Right atrium auricular region (tissue), 2 donors: Measurements from ENCODE around the gene GRM7. TPM values are rescaled to one million over a fixed set of nuclear protein-coding genes. Genes with fewer than 3 reads are reported as not detected.

Experiments used
- DNase-seq: peaks from one replicate; pipeline ENCODE4 v3.0.0-alpha.2; 2019; ENCODE audit warnings: low spot score
- H3K27ac ChIP-seq, 2 donors: fragments of 200-600 bp; sonication (generic); 1 replicate in 1 of 2; 2 replicates in 1 of 2; pipeline ENCODE4 v1.5.1; 2016 to 2019
- H3K27me3 ChIP-seq, 2 donors: fragments of 200-600 bp; sonication (generic); one replicate each; pipeline versions ENCODE4 v1.5.1 to v1.6.0; 2017 to 2019
- H3K36me3 ChIP-seq: fragments of 200-600 bp; sonication (generic); one replicate; pipeline ENCODE4 v1.5.1; 2016
- H3K4me1 ChIP-seq, 2 donors: fragments of 200-600 bp; sonication (generic); one replicate each; pipeline versions ENCODE4 v1.5.1 to v1.6.0; 2017 to 2019
- H3K4me3 ChIP-seq, 2 donors: fragments of 200-600 bp; sonication (generic); 1 replicate in 1 of 2; 2 replicates in 1 of 2; pipeline ENCODE4 v1.5.1; 2017 to 2019; ENCODE audit warnings: mild to moderate bottlenecking in 1 of 2, moderate library complexity in 1 of 2
- H3K9me3 ChIP-seq, 2 donors: fragments of 200-600 bp; sonication (generic); one replicate each; pipeline ENCODE4 v1.5.1; 2019
- total RNA-seq, 2 donors: library from RNA; depleted of rRNA; stranded (reverse); fragments of >200 nt; gene quantifications; one replicate each; pipeline ENCODE4 v1.1.0, GENCODE V29; 2016
- TF ChIP-seq, protein P1 (sequence below), 2 donors: fragments of 200-600 bp; sonication (generic); IDR thresholded peaks; one replicate each; pipeline ENCODE4 v1.5.1; 2019; ENCODE audit warnings: antibody characterized with exemption in 2 of 2

The GRM7 gene
- total RNA-seq, 2 donors from 2014 or later: not detected

GRCh38 chr3:7657214-7658112 is 796.5 kb downstream of the GRM7 start:
- no peaks in the 10 kb centered on the region for H3K9me3 ChIP-seq
- TF ChIP-seq, protein P1, sequence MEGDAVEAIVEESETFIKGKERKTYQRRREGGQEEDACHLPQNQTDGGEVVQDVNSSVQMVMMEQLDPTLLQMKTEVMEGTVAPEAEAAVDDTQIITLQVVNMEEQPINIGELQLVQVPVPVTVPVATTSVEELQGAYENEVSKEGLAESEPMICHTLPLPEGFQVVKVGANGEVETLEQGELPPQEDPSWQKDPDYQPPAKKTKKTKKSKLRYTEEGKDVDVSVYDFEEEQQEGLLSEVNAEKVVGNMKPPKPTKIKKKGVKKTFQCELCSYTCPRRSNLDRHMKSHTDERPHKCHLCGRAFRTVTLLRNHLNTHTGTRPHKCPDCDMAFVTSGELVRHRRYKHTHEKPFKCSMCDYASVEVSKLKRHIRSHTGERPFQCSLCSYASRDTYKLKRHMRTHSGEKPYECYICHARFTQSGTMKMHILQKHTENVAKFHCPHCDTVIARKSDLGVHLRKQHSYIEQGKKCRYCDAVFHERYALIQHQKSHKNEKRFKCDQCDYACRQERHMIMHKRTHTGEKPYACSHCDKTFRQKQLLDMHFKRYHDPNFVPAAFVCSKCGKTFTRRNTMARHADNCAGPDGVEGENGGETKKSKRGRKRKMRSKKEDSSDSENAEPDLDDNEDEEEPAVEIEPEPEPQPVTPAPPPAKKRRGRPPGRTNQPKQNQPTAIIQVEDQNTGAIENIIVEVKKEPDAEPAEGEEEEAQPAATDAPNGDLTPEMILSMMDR (IDR thresholded peaks at IDR 0.05): no peak
- no peak for DNase-seq
- H3K27ac ChIP-seq: peak overlapping the region in 1 of 2 donors; percentile 57
- no peaks in the 10 kb centered on the region for H3K36me3 ChIP-seq
- no peak overlapping the region for H3K4me3 ChIP-seq
- no peaks in the 10 kb centered on the region for H3K4me1 ChIP-seq
- H3K27me3 ChIP-seq: no peaks in the 10 kb centered on the region

DNA sequence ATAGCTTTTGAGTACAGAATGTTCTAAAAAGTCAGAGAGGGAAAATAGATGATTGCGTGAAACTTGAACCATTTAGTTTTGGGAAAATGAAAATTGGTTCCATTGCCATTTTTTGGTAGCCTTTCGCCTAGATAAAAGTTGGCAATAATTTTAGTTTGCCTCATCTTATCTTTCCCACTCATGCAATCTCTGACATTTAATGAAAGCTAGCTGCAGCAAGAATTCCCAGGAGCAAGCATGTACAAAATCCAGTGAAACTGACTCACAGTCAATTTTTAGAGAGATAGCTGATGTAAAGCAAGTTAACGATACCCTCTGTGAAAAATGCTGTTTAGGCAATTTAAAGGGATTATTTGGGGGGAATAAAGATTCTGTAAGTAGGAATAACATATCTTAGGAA is 797.4 kb downstream of the GRM7 start:
- H3K27me3 ChIP-seq: no peaks in the 10 kb centered on the region
- no peaks in the 10 kb centered on the region for H3K36me3 ChIP-seq
- TF ChIP-seq, protein P1 (IDR thresholded peaks at IDR 0.05): no peak
- H3K27ac ChIP-seq: no peak overlapping the region
- no peak overlapping the region for H3K4me3 ChIP-seq
- no peaks in the 10 kb centered on the region for H3K9me3 ChIP-seq
- H3K4me1 ChIP-seq: no peaks in the 10 kb centered on the region
- DNase-seq: no peak

- H3K9me3 ChIP-seq: no peaks in the 10 kb centered on the region
- no peaks in the 10 kb centered on the region for H3K27me3 ChIP-seq
- H3K27ac ChIP-seq: no peak overlapping the region
- TF ChIP-seq, protein P1 (IDR thresholded peaks at IDR 0.05): no peak
- H3K4me1 ChIP-seq: no peaks in the 10 kb centered on the region
- DNase-seq: no peak
- no peaks in the 10 kb centered on the region for H3K36me3 ChIP-seq
- H3K4me3 ChIP-seq: no peak overlapping the region
Measured at GRCh38 chr3:7659079-7659478, 798.2 kb downstream of the GRM7 start.

- no peaks in the 10 kb centered on the region for H3K27me3 ChIP-seq
- no peaks in the 10 kb centered on the region for H3K36me3 ChIP-seq
- no peaks in the 10 kb centered on the region for H3K4me1 ChIP-seq
- H3K4me3 ChIP-seq: no peak overlapping the region
- no peak overlapping the region for H3K27ac ChIP-seq
- no peaks in the 10 kb centered on the region for H3K9me3 ChIP-seq
- TF ChIP-seq, protein P1 (IDR thresholded peaks at IDR 0.05): no peak
- no peak for DNase-seq
Measured at GRCh38 chr3:7663771-7664170, 802.9 kb downstream of the GRM7 start.

GRCh38 chr3:7667774-7668173 is 806.9 kb downstream of the GRM7 start:
- no peak for DNase-seq
- H3K36me3 ChIP-seq: no peaks in the 10 kb centered on the region
- H3K4me3 ChIP-seq: no peak overlapping the region
- H3K9me3 ChIP-seq: no peaks in the 10 kb centered on the region
- TF ChIP-seq, protein P1 (IDR thresholded peaks at IDR 0.05): no peak
- no peaks in the 10 kb centered on the region for H3K27me3 ChIP-seq
- H3K4me1 ChIP-seq: no peaks in the 10 kb centered on the region
- no peak overlapping the region for H3K27ac ChIP-seq
